DND-41 (cell line): ENCODE data around the gene CRK.

Experiments used
- ATAC-seq: fragments of 200-7000 bp; cut with Tn5 transposase; 3 replicates; pipeline ENCODE4 v1.9.1; 2021; ENCODE audit warnings: low read depth; ENCODE audit not compliant: insufficient read depth
- DNase-seq: peaks from one replicate; pipeline ENCODE4 v3.0.0-alpha.2; 2020
- H2AFZ ChIP-seq: 2 replicates; pipeline ENCODE4 v1.6.0; 2012; ENCODE audit warnings: low read depth, low read length
- H3K27ac ChIP-seq: 2 replicates; pipeline ENCODE4 v1.5.1; 2012; ENCODE audit warnings: low read length, inconsistent platforms
- H3K27me3 ChIP-seq: fragments of 200-600 bp; sonication (generic); 2 replicates; pipeline ENCODE4 v1.6.0; 2012; ENCODE audit warnings: low read length, mild to moderate bottlenecking, inconsistent platforms; ENCODE audit not compliant: insufficient read depth, poor library complexity
- H3K36me3 ChIP-seq: 2 replicates; pipeline ENCODE4 v1.5.1; 2012; ENCODE audit warnings: low read length, inconsistent platforms; ENCODE audit not compliant: insufficient read depth
- H3K4me1 ChIP-seq: 2 replicates; pipeline ENCODE4 v1.5.1; 2012; ENCODE audit warnings: mild to moderate bottlenecking, low read length; ENCODE audit not compliant: insufficient read depth
- H3K4me2 ChIP-seq: 2 replicates; pipeline ENCODE4 v1.6.0; 2012; ENCODE audit warnings: mild to moderate bottlenecking, moderate library complexity, low read length, inconsistent platforms; ENCODE audit not compliant: insufficient read depth
- H3K4me3 ChIP-seq, 2 experiments: fragments of 200-600 bp in 1 of 2; shearing (Covaris generic) in 1 of 2; 2 replicates each; pipeline ENCODE4 v1.5.1; 2012 to 2016; ENCODE audit warnings: inconsistent platforms in 2 of 2, low read length in 2 of 2, mild to moderate bottlenecking in 2 of 2, low read depth in 1 of 2, moderate library complexity in 1 of 2
- H3K79me2 ChIP-seq: 2 replicates; pipeline ENCODE4 v1.6.0; 2012; ENCODE audit warnings: low read length, inconsistent platforms; ENCODE audit not compliant: insufficient read depth
- H3K9ac ChIP-seq: 2 replicates; pipeline ENCODE4 v1.6.0; 2012; ENCODE audit warnings: low read depth, mild to moderate bottlenecking, inconsistent platforms, low read length, moderate library complexity
- H3K9me3 ChIP-seq: 2 replicates; pipeline ENCODE4 v1.5.1; 2012; ENCODE audit warnings: low read length, moderate library complexity, mild to moderate bottlenecking, inconsistent platforms; ENCODE audit not compliant: insufficient read depth, severe bottlenecking
- H4K20me1 ChIP-seq: 2 replicates; pipeline ENCODE4 v1.6.0; 2012; ENCODE audit warnings: low read length; ENCODE audit not compliant: insufficient read depth
- CTCF ChIP-seq: IDR thresholded peaks from 2 replicates; pipeline ENCODE4 v1.5.1; 2012; ENCODE audit warnings: borderline replicate concordance, low read length, moderate library complexity, mild to moderate bottlenecking; ENCODE audit not compliant: poor library complexity, severe bottlenecking; ENCODE audit errors: extremely low read depth
- EZH2 ChIP-seq: IDR thresholded peaks from 3 replicates; pipeline ENCODE4 v1.6.1; 2012; ENCODE audit warnings: borderline replicate concordance, low read depth, mild to moderate bottlenecking, moderate library complexity, low read length, inconsistent platforms; ENCODE audit not compliant: severe bottlenecking

Gene CRK

GRCh38 chr17:1467898-1468492, 12.0 kb upstream of the CRK start:
- DNase-seq = no peak

GRCh38 chr17:1467258-1467657, 11.2 kb upstream of the CRK start:
- no peaks in the 10 kb centered on the region for H3K79me2 ChIP-seq
- H3K4me3 ChIP-seq = no peak overlapping the region
- no peaks in the 10 kb centered on the region for H3K4me1 ChIP-seq
- no peak for TF ChIP-seq EZH2
- no peak for TF ChIP-seq CTCF
- no peak overlapping the region for H3K4me2 ChIP-seq
- H2AFZ ChIP-seq = no peak overlapping the region
- no peaks in the 10 kb centered on the region for H3K36me3 ChIP-seq
- ATAC-seq (no peak), DNase-seq (no peak)
- no peak overlapping the region for H3K27ac ChIP-seq
- H4K20me1 ChIP-seq = 0 out of 2 replicates have a peak, but pooled peaks cover 7% of the 10 kb centered on the region
- H3K27me3 ChIP-seq = no peaks in the 10 kb centered on the region
- no peak overlapping the region for H3K9ac ChIP-seq
- H3K9me3 ChIP-seq = no peaks in the 10 kb centered on the region

More at GRCh38 chr17:1467898-1468492, 12.0 kb upstream of the CRK start:
- TF ChIP-seq EZH2 = no peak
- TF ChIP-seq CTCF = no peak
- H3K79me2 ChIP-seq = no peaks in the 10 kb centered on the region
- no peaks in the 10 kb centered on the region for H3K27me3 ChIP-seq
- no peak for ATAC-seq
- 0 out of 2 replicates have a peak, but pooled peaks cover 6% of the 10 kb centered on the region for H4K20me1 ChIP-seq
- H3K9ac ChIP-seq = no peak overlapping the region
- no peak overlapping the region for H3K4me3 ChIP-seq
- H3K27ac ChIP-seq = no peak overlapping the region
- H3K4me1 ChIP-seq = no peaks in the 10 kb centered on the region
- H3K9me3 ChIP-seq = no peaks in the 10 kb centered on the region
- no peak overlapping the region for H3K4me2 ChIP-seq
- no peak overlapping the region for H2AFZ ChIP-seq
- no peaks in the 10 kb centered on the region for H3K36me3 ChIP-seq

GRCh38 chr17:1464186-1464585, 8.2 kb upstream of the CRK start:
- TF ChIP-seq CTCF (no peak), EZH2 (no peak)
- H3K4me3 ChIP-seq = no peak overlapping the region
- DNase-seq = no peak
- no peak overlapping the region for H3K4me2 ChIP-seq
- H3K36me3 ChIP-seq = no peaks in the 10 kb centered on the region
- peaks cover 14% of the 10 kb centered on the region; the same call in 1 of the 2 replicates for H4K20me1 ChIP-seq
- no peak for ATAC-seq
- H3K9me3 ChIP-seq = no peaks in the 10 kb centered on the region
- no peak overlapping the region for H3K27ac ChIP-seq
- no peaks in the 10 kb centered on the region for H3K4me1 ChIP-seq
- H3K79me2 ChIP-seq = no peaks in the 10 kb centered on the region
- H3K27me3 ChIP-seq = peaks cover 4% of the 10 kb centered on the region
- H2AFZ ChIP-seq = no peak overlapping the region
- no peak overlapping the region for H3K9ac ChIP-seq
